ENCODE measurements around the gene TRPC6. TPM values are rescaled to one million over a fixed set of nuclear protein-coding genes. Genes with fewer than 3 reads are reported as not detected.

The TRPC6 gene
- total and polyA plus RNA-seq, 4 donors, result 0.03 to 1.5 (median 0.17) TPM; not detected in 1

DNA sequence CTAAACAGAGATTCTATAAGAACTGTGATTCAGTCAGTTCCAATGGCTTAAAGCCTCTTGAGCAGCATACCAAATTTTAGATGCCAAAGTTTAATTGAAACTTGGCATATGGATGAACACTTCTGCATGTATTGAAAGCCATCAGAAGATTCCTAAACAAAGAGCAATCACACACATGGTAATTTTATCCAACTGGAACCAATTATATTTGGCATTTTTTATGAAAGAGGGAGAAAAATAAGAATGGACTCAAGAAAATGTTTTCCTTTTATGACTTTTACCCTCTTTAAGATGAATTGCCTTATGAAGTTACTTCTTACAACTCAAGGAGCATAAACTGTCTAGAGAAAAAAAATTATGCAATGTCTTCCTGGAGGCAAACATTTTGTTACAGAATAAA lies 7.4 kb downstream of the TRPC6 start:
- peaks cover 0 to 9% (median 4%) of the 10 kb centered on the region in 4 donors for H3K9me3 ChIP-seq (ENCODE audit: control insufficient read depth in 4 of 4, low read length in 3 of 4)
- H3K4me1 ChIP-seq (ENCODE audit: control insufficient read depth in 4 of 4, insufficient read depth in 4 of 4, low read length in 3 of 4), result no peaks in the 10 kb centered on the region
- H3K4me3 ChIP-seq (ENCODE audit: low read depth in 1 of 3, low read length in 3 of 3), result no peak overlapping the region
- peaks cover 0 to 5% (median 0%) of the 10 kb centered on the region in 4 donors for H3K27me3 ChIP-seq (ENCODE audit: control insufficient read depth in 4 of 4, insufficient read depth in 4 of 4, low read length in 3 of 4)
- TF ChIP-seq CTCF (IDR thresholded peaks at IDR 0.05; ENCODE audit: low read depth, low read length, missing input control) (no peak), EGR1 (IDR thresholded peaks at IDR 0.05; ENCODE audit: low read depth in 2 of 2) (no peak), FOXA1 (IDR thresholded peaks at IDR 0.05) (no peak), NR2F2 (IDR thresholded peaks at IDR 0.05) (no peak), HNF4A (conservative IDR thresholded peaks at IDR 0.05) (no peak), GABPA (IDR thresholded peaks at IDR 0.05 in 1 of 2, conservative IDR thresholded peaks at IDR 0.05 in 1 of 2) (no peak), SP1 (IDR thresholded peaks at IDR 0.05) (no peak), RAD21 (IDR thresholded peaks at IDR 0.05) (no peak), YY1 (IDR thresholded peaks at IDR 0.05) (no peak), ATF3 (IDR thresholded peaks at IDR 0.05) (no peak), JUND (IDR thresholded peaks at IDR 0.05) (no peak)
- TF ChIP-seq, protein P1, sequence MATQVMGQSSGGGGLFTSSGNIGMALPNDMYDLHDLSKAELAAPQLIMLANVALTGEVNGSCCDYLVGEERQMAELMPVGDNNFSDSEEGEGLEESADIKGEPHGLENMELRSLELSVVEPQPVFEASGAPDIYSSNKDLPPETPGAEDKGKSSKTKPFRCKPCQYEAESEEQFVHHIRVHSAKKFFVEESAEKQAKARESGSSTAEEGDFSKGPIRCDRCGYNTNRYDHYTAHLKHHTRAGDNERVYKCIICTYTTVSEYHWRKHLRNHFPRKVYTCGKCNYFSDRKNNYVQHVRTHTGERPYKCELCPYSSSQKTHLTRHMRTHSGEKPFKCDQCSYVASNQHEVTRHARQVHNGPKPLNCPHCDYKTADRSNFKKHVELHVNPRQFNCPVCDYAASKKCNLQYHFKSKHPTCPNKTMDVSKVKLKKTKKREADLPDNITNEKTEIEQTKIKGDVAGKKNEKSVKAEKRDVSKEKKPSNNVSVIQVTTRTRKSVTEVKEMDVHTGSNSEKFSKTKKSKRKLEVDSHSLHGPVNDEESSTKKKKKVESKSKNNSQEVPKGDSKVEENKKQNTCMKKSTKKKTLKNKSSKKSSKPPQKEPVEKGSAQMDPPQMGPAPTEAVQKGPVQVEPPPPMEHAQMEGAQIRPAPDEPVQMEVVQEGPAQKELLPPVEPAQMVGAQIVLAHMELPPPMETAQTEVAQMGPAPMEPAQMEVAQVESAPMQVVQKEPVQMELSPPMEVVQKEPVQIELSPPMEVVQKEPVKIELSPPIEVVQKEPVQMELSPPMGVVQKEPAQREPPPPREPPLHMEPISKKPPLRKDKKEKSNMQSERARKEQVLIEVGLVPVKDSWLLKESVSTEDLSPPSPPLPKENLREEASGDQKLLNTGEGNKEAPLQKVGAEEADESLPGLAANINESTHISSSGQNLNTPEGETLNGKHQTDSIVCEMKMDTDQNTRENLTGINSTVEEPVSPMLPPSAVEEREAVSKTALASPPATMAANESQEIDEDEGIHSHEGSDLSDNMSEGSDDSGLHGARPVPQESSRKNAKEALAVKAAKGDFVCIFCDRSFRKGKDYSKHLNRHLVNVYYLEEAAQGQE (IDR thresholded peaks at IDR 0.05), result no peak
- no peaks in the 10 kb centered on the region for H3K36me3 ChIP-seq (ENCODE audit: control insufficient read depth in 4 of 4, insufficient read depth in 3 of 4, low read depth in 1 of 4, low read length in 3 of 4)
- no peak for DNase-seq (ENCODE audit: low spot score)
- H3K9ac ChIP-seq (ENCODE audit: low read depth in 1 of 2, low read length in 2 of 2), result no peak overlapping the region
- H3K27ac ChIP-seq (ENCODE audit: low read depth in 1 of 2, low read length in 2 of 2), result no peak overlapping the region

GRCh38 chr11:101574886-101575285 lies 8.9 kb downstream of the TRPC6 start:
- no peaks in the 10 kb centered on the region for H3K36me3 ChIP-seq (ENCODE audit: control insufficient read depth in 4 of 4, insufficient read depth in 3 of 4, low read depth in 1 of 4, low read length in 3 of 4)
- WGBS, result 62% methylated on average over 1 of the region's 1 CpG
- TF ChIP-seq GABPA (IDR thresholded peaks at IDR 0.05 in 1 of 2, conservative IDR thresholded peaks at IDR 0.05 in 1 of 2) (no peak), FOXA1 (IDR thresholded peaks at IDR 0.05) (no peak), HNF4G (IDR thresholded peaks at IDR 0.05) (no peak), YY1 (IDR thresholded peaks at IDR 0.05) (no peak), TAF1 (conservative IDR thresholded peaks at IDR 0.05) (no peak), HNF4A (conservative IDR thresholded peaks at IDR 0.05) (no peak), CTCF (IDR thresholded peaks at IDR 0.05; ENCODE audit: low read depth, low read length, missing input control) (no peak), ATF3 (IDR thresholded peaks at IDR 0.05) (no peak), RAD21 (IDR thresholded peaks at IDR 0.05) (no peak), FOXA2 (IDR thresholded peaks at IDR 0.05) (no peak), EGR1 (IDR thresholded peaks at IDR 0.05; ENCODE audit: low read depth in 2 of 2) (no peak), ZBTB33 (IDR thresholded peaks at IDR 0.05) (no peak), RXRA (IDR thresholded peaks at IDR 0.05) (no peak), NR2F2 (IDR thresholded peaks at IDR 0.05) (no peak)
- TF ChIP-seq, protein P2, sequence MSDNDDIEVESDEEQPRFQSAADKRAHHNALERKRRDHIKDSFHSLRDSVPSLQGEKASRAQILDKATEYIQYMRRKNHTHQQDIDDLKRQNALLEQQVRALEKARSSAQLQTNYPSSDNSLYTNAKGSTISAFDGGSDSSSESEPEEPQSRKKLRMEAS (IDR thresholded peaks at IDR 0.05), result no peak

More at GRCh38 chr11:101574886-101575285, 8.9 kb downstream of the TRPC6 start:
- Histone ChIP-seq H3K9ac (ENCODE audit: low read depth in 1 of 2, low read length in 2 of 2) (no peak overlapping the region), H3K9me3 (ENCODE audit: control insufficient read depth in 4 of 4, low read length in 3 of 4) (peaks cover 0 to 7% (median 4%) of the 10 kb centered on the region in 4 donors), H3K4me3 (ENCODE audit: low read depth in 1 of 3, low read length in 3 of 3) (no peak overlapping the region), H3K4me1 (ENCODE audit: control insufficient read depth in 4 of 4, insufficient read depth in 4 of 4, low read length in 3 of 4) (no peaks in the 10 kb centered on the region), H3K27ac (ENCODE audit: low read depth in 1 of 2, low read length in 2 of 2) (no peak overlapping the region), H3K27me3 (ENCODE audit: control insufficient read depth in 4 of 4, insufficient read depth in 4 of 4, low read length in 3 of 4) (peaks cover 0 to 5% (median 0%) of the 10 kb centered on the region in 4 donors)
- DNase-seq (ENCODE audit: low spot score), result no peak
